ENCODE measurements around the gene MCFD2. TPM values are rescaled to one million over a fixed set of nuclear protein-coding genes. Genes with fewer than 3 reads are reported as not detected.

Gene MCFD2
- 48.8 and 51.0 TPM in 2 replicates for total RNA-seq

GRCh38 chr2:46915281-46915810 is at the start of gene MCFD2:
TSS of gene MCFD2 (minus strand) at chr2:46915806. CDS start at chr2:46909171, 6,635 bp downstream.
- H3K9me3 Mint-ChIP-seq, result no peaks in the 10 kb centered on the region
- no peaks in the 10 kb centered on the region for H3K27me3 Mint-ChIP-seq (ENCODE audit: insufficient read depth)
- intact Hi-C loops (cut with micrococcal nuclease), result loop anchor here (5.0 kb wide), 1 partner anchor 357 kb away; no protein-coding TSS in a partner anchor
- peak within 1 kb of the TSS; percentile 96 for H3K4me3 Mint-ChIP-seq
- no peak for DNase-seq (ENCODE audit: low spot score)
- H3K27ac Mint-ChIP-seq, result peak within 1 kb of the TSS; percentile 88
- H3K4me1 Mint-ChIP-seq (ENCODE audit: low read depth), result peaks cover 43% of the 10 kb centered on the region
- H3K36me3 Mint-ChIP-seq (ENCODE audit: low read depth), result peaks cover 12% of the 10 kb centered on the region

- H3K36me3 Mint-ChIP-seq (ENCODE audit: low read depth), result peaks cover 20% of the 10 kb centered on the region
Measured at GRCh38 chr2:46964835-46965560, 49.4 kb upstream of the MCFD2 start.

GRCh38 chr2:46963941-46964673 is 48.5 kb upstream of the MCFD2 start:
- Mint-ChIP-seq H3K36me3 (ENCODE audit: low read depth) (peaks cover 19% of the 10 kb centered on the region), H3K4me3 (no peak overlapping the region), H3K27ac (peak overlapping the region; percentile 63), H3K27me3 (ENCODE audit: insufficient read depth) (no peaks in the 10 kb centered on the region), H3K4me1 (ENCODE audit: low read depth) (peaks cover 17% of the 10 kb centered on the region), H3K9me3 (no peaks in the 10 kb centered on the region)
- intact Hi-C loops (cut with micrococcal nuclease), result no loop called here
- no peak for DNase-seq (ENCODE audit: low spot score)

More at GRCh38 chr2:46964835-46965560, 49.4 kb upstream of the MCFD2 start:
- no peak for DNase-seq (ENCODE audit: low spot score)
- Mint-ChIP-seq H3K9me3 (no peaks in the 10 kb centered on the region), H3K27ac (peak overlapping the region; percentile 58), H3K4me1 (ENCODE audit: low read depth) (peaks cover 17% of the 10 kb centered on the region), H3K27me3 (ENCODE audit: insufficient read depth) (no peaks in the 10 kb centered on the region), H3K4me3 (no peak overlapping the region)
- intact Hi-C loops (cut with micrococcal nuclease), result no loop called here

- peaks cover 23% of the 10 kb centered on the region for H3K36me3 Mint-ChIP-seq (ENCODE audit: low read depth)
- H3K27ac Mint-ChIP-seq, result no peak overlapping the region
- no peaks in the 10 kb centered on the region for H3K27me3 Mint-ChIP-seq (ENCODE audit: insufficient read depth)
- H3K9me3 Mint-ChIP-seq, result no peaks in the 10 kb centered on the region
- intact Hi-C loops (cut with micrococcal nuclease), result no loop called here
- peaks cover 17% of the 10 kb centered on the region for H3K4me1 Mint-ChIP-seq (ENCODE audit: low read depth)
- DNase-seq (ENCODE audit: low spot score), result no peak
- no peak overlapping the region for H3K4me3 Mint-ChIP-seq
Measured at GRCh38 chr2:46963210-46963609, 47.6 kb upstream of the MCFD2 start.

GRCh38 chr2:46962751-46963150 is 47.1 kb upstream of the MCFD2 start:
- intact Hi-C loops (cut with micrococcal nuclease), result no loop called here
- H3K27me3 Mint-ChIP-seq (ENCODE audit: insufficient read depth), result no peaks in the 10 kb centered on the region
- H3K27ac Mint-ChIP-seq, result no peak overlapping the region
- DNase-seq (ENCODE audit: low spot score), result no peak
- H3K9me3 Mint-ChIP-seq, result no peaks in the 10 kb centered on the region
- no peak overlapping the region for H3K4me3 Mint-ChIP-seq
- H3K4me1 Mint-ChIP-seq (ENCODE audit: low read depth), result peaks cover 17% of the 10 kb centered on the region
- peaks cover 25% of the 10 kb centered on the region for H3K36me3 Mint-ChIP-seq (ENCODE audit: low read depth)

GRCh38 chr2:46960618-46961017 is 45.0 kb upstream of the MCFD2 start:
- H3K27me3 Mint-ChIP-seq (ENCODE audit: insufficient read depth), result no peaks in the 10 kb centered on the region
- peaks cover 12% of the 10 kb centered on the region for H3K4me1 Mint-ChIP-seq (ENCODE audit: low read depth)
- intact Hi-C loops (cut with micrococcal nuclease), result no loop called here
- H3K9me3 Mint-ChIP-seq, result no peaks in the 10 kb centered on the region
- no peak overlapping the region for H3K4me3 Mint-ChIP-seq
- H3K36me3 Mint-ChIP-seq (ENCODE audit: low read depth), result peaks cover 30% of the 10 kb centered on the region
- H3K27ac Mint-ChIP-seq, result no peak overlapping the region
- DNase-seq (ENCODE audit: low spot score), result no peak

GRCh38 chr2:46958431-46959017 is 42.9 kb upstream of the MCFD2 start:
- DNase-seq (ENCODE audit: low spot score), result no peak
- no peaks in the 10 kb centered on the region for H3K27me3 Mint-ChIP-seq (ENCODE audit: insufficient read depth)
- H3K27ac Mint-ChIP-seq, result no peak overlapping the region
- peaks cover 4% of the 10 kb centered on the region for H3K4me1 Mint-ChIP-seq (ENCODE audit: low read depth)
- no peaks in the 10 kb centered on the region for H3K9me3 Mint-ChIP-seq
- no peak overlapping the region for H3K4me3 Mint-ChIP-seq
- peaks cover 46% of the 10 kb centered on the region for H3K36me3 Mint-ChIP-seq (ENCODE audit: low read depth)
- intact Hi-C loops (cut with micrococcal nuclease), result no loop called here

- intact Hi-C loops (cut with micrococcal nuclease), result no loop called here
- DNase-seq (ENCODE audit: low spot score), result no peak
- no peaks in the 10 kb centered on the region for H3K27me3 Mint-ChIP-seq (ENCODE audit: insufficient read depth)
Measured at GRCh38 chr2:46956981-46957531, 41.5 kb upstream of the MCFD2 start.

GRCh38 chr2:46955764-46956163 is 40.2 kb upstream of the MCFD2 start:
- no peaks in the 10 kb centered on the region for H3K9me3 Mint-ChIP-seq
- peak overlapping the region; percentile 81 for H3K27ac Mint-ChIP-seq
- intact Hi-C loops (cut with micrococcal nuclease), result no loop called here
- H3K4me3 Mint-ChIP-seq, result no peak overlapping the region
- no peaks in the 10 kb centered on the region for H3K27me3 Mint-ChIP-seq (ENCODE audit: insufficient read depth)
- peaks cover 53% of the 10 kb centered on the region for H3K36me3 Mint-ChIP-seq (ENCODE audit: low read depth)
- H3K4me1 Mint-ChIP-seq (ENCODE audit: low read depth), result peaks cover 13% of the 10 kb centered on the region
- no peak for DNase-seq (ENCODE audit: low spot score)

More at GRCh38 chr2:46956981-46957531, 41.5 kb upstream of the MCFD2 start:
- H3K4me3 Mint-ChIP-seq, result no peak overlapping the region
- H3K36me3 Mint-ChIP-seq (ENCODE audit: low read depth), result peaks cover 44% of the 10 kb centered on the region
- no peak overlapping the region for H3K27ac Mint-ChIP-seq
- peaks cover under 1% of the 10 kb centered on the region for H3K4me1 Mint-ChIP-seq (ENCODE audit: low read depth)
- no peaks in the 10 kb centered on the region for H3K9me3 Mint-ChIP-seq

- DNase-seq (ENCODE audit: low spot score), result no peak
- H3K27me3 Mint-ChIP-seq (ENCODE audit: insufficient read depth), result no peaks in the 10 kb centered on the region
- peaks cover 54% of the 10 kb centered on the region for H3K36me3 Mint-ChIP-seq (ENCODE audit: low read depth)
- intact Hi-C loops (cut with micrococcal nuclease), result no loop called here
- no peaks in the 10 kb centered on the region for H3K9me3 Mint-ChIP-seq
- peak overlapping the region; percentile 81 for H3K27ac Mint-ChIP-seq
- peaks cover 19% of the 10 kb centered on the region for H3K4me1 Mint-ChIP-seq (ENCODE audit: low read depth)
- no peak overlapping the region for H3K4me3 Mint-ChIP-seq
Measured at GRCh38 chr2:46954951-46955571, 39.5 kb upstream of the MCFD2 start.

GRCh38 chr2:46952171-46952570 is 36.6 kb upstream of the MCFD2 start:
- Mint-ChIP-seq H3K4me1 (ENCODE audit: low read depth) (peaks cover 27% of the 10 kb centered on the region), H3K27ac (no peak overlapping the region)
- DNase-seq (ENCODE audit: low spot score), result no peak

GRCh38 chr2:46951290-46952064 is 35.9 kb upstream of the MCFD2 start:
- Mint-ChIP-seq H3K27ac (peak overlapping the region; percentile 56), H3K36me3 (ENCODE audit: low read depth) (peaks cover 49% of the 10 kb centered on the region)

More at GRCh38 chr2:46952171-46952570, 36.6 kb upstream of the MCFD2 start:
- intact Hi-C loops (cut with micrococcal nuclease), result no loop called here
- no peaks in the 10 kb centered on the region for H3K9me3 Mint-ChIP-seq
- no peaks in the 10 kb centered on the region for H3K27me3 Mint-ChIP-seq (ENCODE audit: insufficient read depth)
- no peak overlapping the region for H3K4me3 Mint-ChIP-seq
- H3K36me3 Mint-ChIP-seq (ENCODE audit: low read depth), result peaks cover 47% of the 10 kb centered on the region

More at GRCh38 chr2:46951290-46952064, 35.9 kb upstream of the MCFD2 start:
- Mint-ChIP-seq H3K9me3 (no peaks in the 10 kb centered on the region), H3K27me3 (ENCODE audit: insufficient read depth) (no peaks in the 10 kb centered on the region), H3K4me1 (ENCODE audit: low read depth) (peaks cover 34% of the 10 kb centered on the region), H3K4me3 (no peak overlapping the region)
- intact Hi-C loops (cut with micrococcal nuclease), result no loop called here
- no peak for DNase-seq (ENCODE audit: low spot score)

Data from activated T-helper 1 cell treated with anti-CD3 and anti-CD28 coated beads, Interleukin-12 subunit alpha, Interleukin-12 subunit beta, Interleukin-2, Interleukin-4 antibody, amounts not matched to agents 30 ng/mL and 10 ng/mL and 1 ng/mL, durations not matched to agents 14 hours and 24 hours and 36 hours (primary cell).